ENCODE results near the gene LTBP2. TPM values are rescaled to one million over a fixed set of nuclear protein-coding genes. Genes with fewer than 3 reads are reported as not detected.

LTBP2 gene
- total RNA-seq, 1 donor from 2014 or later = 26.5 TPM

- H3K4me1 ChIP-seq = peaks cover 30% of the 10 kb centered on the region
- no peak overlapping the region for H3K4me3 ChIP-seq
- TF ChIP-seq CTCF (IDR thresholded peaks at IDR 0.05; ENCODE audit: borderline replicate concordance) = no peak
- intact Hi-C loops (cut with micrococcal nuclease) = no loop called here
- no peaks in the 10 kb centered on the region for H3K9me3 ChIP-seq (replicated peaks)
- no peak for DNase-seq
- H3K36me3 ChIP-seq = no peaks in the 10 kb centered on the region
- H3K27me3 ChIP-seq (ENCODE audit: low read depth) = no peaks in the 10 kb centered on the region
- peak overlapping the region; percentile 25 for H3K27ac ChIP-seq (replicated peaks)
Observed at GRCh38 chr14:74577247-74577947, 34.6 kb downstream of the LTBP2 start.

- TF ChIP-seq CTCF (IDR thresholded peaks at IDR 0.05; ENCODE audit: borderline replicate concordance) = no peak
- Histone ChIP-seq H3K4me1 (peaks cover 29% of the 10 kb centered on the region), H3K9me3 (replicated peaks) (no peaks in the 10 kb centered on the region), H3K4me3 (no peak overlapping the region), H3K27me3 (ENCODE audit: low read depth) (no peaks in the 10 kb centered on the region), H3K27ac (replicated peaks) (no peak overlapping the region), H3K36me3 (no peaks in the 10 kb centered on the region)
- intact Hi-C loops (cut with micrococcal nuclease) = no loop called here
- DNase-seq = no peak
Observed at GRCh38 chr14:74575936-74576335, 36.1 kb downstream of the LTBP2 start.

- no peaks in the 10 kb centered on the region for H3K9me3 ChIP-seq (replicated peaks)
- H3K36me3 ChIP-seq = no peaks in the 10 kb centered on the region
- H3K4me3 ChIP-seq = no peak overlapping the region
- DNase-seq = no peak
- H3K4me1 ChIP-seq = peaks cover 33% of the 10 kb centered on the region
- intact Hi-C loops (cut with micrococcal nuclease) = no loop called here
- H3K27me3 ChIP-seq (ENCODE audit: low read depth) = no peaks in the 10 kb centered on the region
- no peak for TF ChIP-seq CTCF (IDR thresholded peaks at IDR 0.05; ENCODE audit: borderline replicate concordance)
- no peak overlapping the region for H3K27ac ChIP-seq (replicated peaks)
Observed at GRCh38 chr14:74575507-74575906, 36.5 kb downstream of the LTBP2 start.

GRCh38 chr14:74574706-74575105 is 37.3 kb downstream of the LTBP2 start:
- no peaks in the 10 kb centered on the region for H3K27me3 ChIP-seq (ENCODE audit: low read depth)
- intact Hi-C loops (cut with micrococcal nuclease) = no loop called here
- H3K4me3 ChIP-seq = no peak overlapping the region
- no peak for DNase-seq
- H3K9me3 ChIP-seq (replicated peaks) = no peaks in the 10 kb centered on the region
- TF ChIP-seq CTCF (IDR thresholded peaks at IDR 0.05; ENCODE audit: borderline replicate concordance) = no peak
- peaks cover 41% of the 10 kb centered on the region for H3K4me1 ChIP-seq
- H3K36me3 ChIP-seq = no peaks in the 10 kb centered on the region
- H3K27ac ChIP-seq (replicated peaks) = no peak overlapping the region

GRCh38 chr14:74574090-74574433 is 38.0 kb downstream of the LTBP2 start:
- Histone ChIP-seq H3K27me3 (ENCODE audit: low read depth) (no peaks in the 10 kb centered on the region), H3K36me3 (no peaks in the 10 kb centered on the region), H3K9me3 (replicated peaks) (no peaks in the 10 kb centered on the region), H3K4me1 (peaks cover 41% of the 10 kb centered on the region), H3K27ac (replicated peaks) (no peak overlapping the region), H3K4me3 (no peak overlapping the region)
- intact Hi-C loops (cut with micrococcal nuclease) = no loop called here
- no peak for TF ChIP-seq CTCF (IDR thresholded peaks at IDR 0.05; ENCODE audit: borderline replicate concordance)
- no peak for DNase-seq

Measured in left ventricle myocardium inferior (tissue), 1 donor.